AG09309 (cell line): Measurements from ENCODE around the gene MED13.
"Not testable (repeated sequence)": the region's sequence is repeated elsewhere in the genome, so short reads cannot be mapped to it uniquely, and the experiment has no call there.

Source experiments
- DNase-seq: peaks from one replicate; pipeline ENCODE4 v3.0.0-alpha.2; 2010; ENCODE audit warnings: low read depth
- H3K4me3 ChIP-seq: 2 replicates; pipeline ENCODE4 v1.5.1; 2011; ENCODE audit warnings: mild to moderate bottlenecking, low read depth, low read length, moderate library complexity; ENCODE audit not compliant: control insufficient read depth
- TF ChIP-seq, protein P1 (sequence below): IDR thresholded peaks from 2 replicates; pipeline ENCODE4 v1.5.1; 2011; ENCODE audit warnings: mild to moderate bottlenecking, low read depth, low read length, inconsistent platforms; ENCODE audit not compliant: insufficient read depth, control insufficient read depth; ENCODE audit errors: missing control alignments

MED13 gene

GRCh38 chr17:61907361-61907760, 157.7 kb downstream of the MED13 start:
- TF ChIP-seq, protein P1, sequence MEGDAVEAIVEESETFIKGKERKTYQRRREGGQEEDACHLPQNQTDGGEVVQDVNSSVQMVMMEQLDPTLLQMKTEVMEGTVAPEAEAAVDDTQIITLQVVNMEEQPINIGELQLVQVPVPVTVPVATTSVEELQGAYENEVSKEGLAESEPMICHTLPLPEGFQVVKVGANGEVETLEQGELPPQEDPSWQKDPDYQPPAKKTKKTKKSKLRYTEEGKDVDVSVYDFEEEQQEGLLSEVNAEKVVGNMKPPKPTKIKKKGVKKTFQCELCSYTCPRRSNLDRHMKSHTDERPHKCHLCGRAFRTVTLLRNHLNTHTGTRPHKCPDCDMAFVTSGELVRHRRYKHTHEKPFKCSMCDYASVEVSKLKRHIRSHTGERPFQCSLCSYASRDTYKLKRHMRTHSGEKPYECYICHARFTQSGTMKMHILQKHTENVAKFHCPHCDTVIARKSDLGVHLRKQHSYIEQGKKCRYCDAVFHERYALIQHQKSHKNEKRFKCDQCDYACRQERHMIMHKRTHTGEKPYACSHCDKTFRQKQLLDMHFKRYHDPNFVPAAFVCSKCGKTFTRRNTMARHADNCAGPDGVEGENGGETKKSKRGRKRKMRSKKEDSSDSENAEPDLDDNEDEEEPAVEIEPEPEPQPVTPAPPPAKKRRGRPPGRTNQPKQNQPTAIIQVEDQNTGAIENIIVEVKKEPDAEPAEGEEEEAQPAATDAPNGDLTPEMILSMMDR: no peak
- DNase-seq: no peak
- no peak overlapping the region for H3K4me3 ChIP-seq

DNA sequence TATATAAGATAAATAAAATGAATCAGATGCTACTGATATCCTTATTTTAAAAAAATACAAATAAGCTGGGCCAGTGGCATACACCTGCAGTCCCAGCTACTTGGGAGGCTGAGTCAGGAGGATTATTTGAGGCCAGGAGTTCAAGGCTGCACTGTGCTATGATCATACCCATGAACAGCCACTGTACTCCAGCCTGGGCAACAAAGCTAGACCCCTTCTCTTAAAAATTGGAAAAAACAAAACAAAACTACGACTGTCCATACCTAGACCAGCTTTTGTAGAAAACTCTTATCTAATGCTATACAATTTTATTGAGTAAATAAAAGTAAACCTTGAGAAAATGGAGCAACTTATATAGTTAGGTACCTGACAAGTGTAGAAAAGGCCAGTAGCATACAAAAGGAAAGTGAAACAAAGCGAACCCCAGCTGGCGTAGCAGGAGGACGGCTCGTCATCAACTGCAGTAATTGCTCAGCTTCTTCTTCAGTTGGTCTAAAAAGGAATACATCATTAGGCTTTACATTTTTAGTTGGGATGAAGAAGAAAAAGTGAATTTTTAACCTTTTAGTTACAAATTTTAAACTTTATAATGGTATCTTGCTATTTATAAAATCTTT, 160.9 kb downstream of the MED13 start:
- no peak overlapping the region for H3K4me3 ChIP-seq
- no peak for DNase-seq
- TF ChIP-seq, protein P1: no peak

DNA sequence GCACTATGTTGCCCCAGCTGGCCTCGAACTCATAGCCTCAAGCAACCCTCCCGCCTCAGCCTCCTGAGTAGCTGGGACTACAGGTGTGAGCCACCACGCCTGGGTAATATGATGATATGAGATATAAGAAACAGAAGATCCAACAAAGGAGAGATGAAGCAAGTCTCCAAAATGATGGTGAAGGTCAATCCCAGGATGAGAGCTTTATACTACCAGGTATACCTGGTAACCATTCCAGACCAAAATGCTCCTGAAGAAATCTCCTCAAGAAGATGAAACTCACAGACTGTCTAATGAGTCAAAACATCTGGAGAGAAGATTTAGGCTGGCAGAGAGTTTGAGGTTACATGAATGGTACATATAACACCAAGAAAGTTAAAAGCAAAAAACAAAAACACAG, 161.8 kb downstream of the MED13 start:
- DNase-seq: no peak
- TF ChIP-seq, protein P1: no peak
- H3K4me3 ChIP-seq: no peak overlapping the region

DNA sequence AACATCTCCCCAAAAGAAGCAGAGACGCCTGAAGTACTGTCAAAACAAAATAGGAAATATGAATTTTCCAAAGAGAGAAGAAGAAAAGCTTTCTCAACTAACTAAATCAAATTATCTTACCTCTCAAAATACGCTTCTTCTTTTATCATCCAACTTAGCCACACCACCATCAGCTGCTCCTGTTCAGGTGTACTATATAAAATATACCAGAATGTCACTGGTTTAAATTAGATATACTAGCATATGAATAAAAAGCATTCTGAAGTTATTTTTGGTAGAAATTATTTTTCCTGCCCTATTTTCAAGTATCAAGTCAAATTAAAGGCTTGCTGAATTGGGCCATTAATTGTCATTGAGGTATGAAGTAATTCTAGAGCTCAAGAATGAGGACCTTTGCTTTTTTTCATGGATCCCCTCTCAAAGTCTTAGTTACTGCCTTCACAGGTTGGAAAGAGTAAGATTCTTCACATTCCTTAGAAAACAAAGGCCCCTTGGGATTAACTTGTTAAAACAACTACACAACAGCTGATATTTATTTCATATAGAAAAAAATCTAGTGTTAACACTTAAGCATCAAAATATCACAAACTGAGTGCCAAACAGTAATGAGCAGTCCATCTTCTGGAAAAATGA, 167.4 kb downstream of the MED13 start:
- DNase-seq: no peak
- TF ChIP-seq, protein P1: no peak
- no peak overlapping the region for H3K4me3 ChIP-seq

GRCh38 chr17:61895391-61895790, 169.7 kb downstream of the MED13 start:
- no peak overlapping the region for H3K4me3 ChIP-seq
- TF ChIP-seq, protein P1: no peak
- no peak for DNase-seq

DNA sequence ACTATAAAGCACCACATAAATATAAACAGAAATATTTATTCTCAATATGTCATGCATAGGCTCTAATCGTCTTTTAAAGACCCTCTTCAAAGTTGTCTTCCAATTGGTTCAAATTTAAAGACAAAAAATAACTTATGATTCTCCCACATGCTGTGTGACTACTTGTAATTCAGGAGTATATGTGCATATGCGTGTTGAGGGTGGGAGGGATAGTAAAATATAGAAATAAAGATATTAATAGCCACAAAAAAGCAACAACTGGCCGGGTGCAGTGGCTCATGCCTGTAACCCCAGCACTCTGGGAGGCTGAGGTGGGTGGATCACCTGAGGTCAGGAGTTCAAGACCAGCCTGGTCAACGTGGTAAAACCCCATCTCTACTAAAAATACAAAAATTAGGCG, 170.8 kb downstream of the MED13 start:
- not testable (repeated sequence) for H3K4me3 ChIP-seq, DNase-seq
